ENCODE measurements around the gene PRKAG1.

- TF ChIP-seq POLR2AphosphoS5 (IDR thresholded peaks at IDR 0.05): no peak
- no peak for TF ChIP-seq CTCF (IDR thresholded peaks at IDR 0.05)
- TF ChIP-seq POLR2A (IDR thresholded peaks at IDR 0.05): no peak
Measured at GRCh38 chr12:49019120-49019430, 499 bp upstream of the PRKAG1 start.
